Fibroblast of skin of left biceps (primary cell): ENCODE measurements around the gene ARSI.

Experiments used
- DNase-seq, 2 experiments: peaks; one replicate each; pipeline ENCODE4 v3.0.0-alpha.2; 2013; ENCODE audit warnings: low read depth in 2 of 2

The ARSI gene

DNA sequence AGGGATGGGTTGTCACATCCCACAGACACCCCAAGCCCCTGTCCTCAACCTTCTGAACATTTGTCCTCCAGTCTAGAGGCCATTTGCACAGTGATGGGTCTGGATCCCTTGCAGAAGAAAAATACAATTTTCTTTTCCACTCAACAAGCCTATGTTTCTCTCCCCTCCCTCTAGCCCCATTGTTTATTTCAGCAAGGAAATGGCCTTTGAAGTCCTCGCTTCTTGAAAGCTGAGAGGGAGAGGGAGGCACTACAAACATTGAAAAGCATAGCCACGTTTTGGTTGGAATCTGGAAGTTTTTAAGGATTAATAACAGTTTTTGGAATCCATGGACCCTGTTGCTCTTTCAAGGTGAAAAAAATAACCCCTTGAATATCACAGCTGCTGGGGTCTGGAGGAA is 24.0 kb upstream of the ARSI start:
- DNase-seq = no peak

- DNase-seq = no peak
Measured at GRCh38 chr5:150325426-150325825, 22.7 kb upstream of the ARSI start.

GRCh38 chr5:150323819-150324218 is 21.1 kb upstream of the ARSI start:
- DNase-seq = no peak

- no peak for DNase-seq
Measured at GRCh38 chr5:150323092-150323491, 20.4 kb upstream of the ARSI start.

DNA sequence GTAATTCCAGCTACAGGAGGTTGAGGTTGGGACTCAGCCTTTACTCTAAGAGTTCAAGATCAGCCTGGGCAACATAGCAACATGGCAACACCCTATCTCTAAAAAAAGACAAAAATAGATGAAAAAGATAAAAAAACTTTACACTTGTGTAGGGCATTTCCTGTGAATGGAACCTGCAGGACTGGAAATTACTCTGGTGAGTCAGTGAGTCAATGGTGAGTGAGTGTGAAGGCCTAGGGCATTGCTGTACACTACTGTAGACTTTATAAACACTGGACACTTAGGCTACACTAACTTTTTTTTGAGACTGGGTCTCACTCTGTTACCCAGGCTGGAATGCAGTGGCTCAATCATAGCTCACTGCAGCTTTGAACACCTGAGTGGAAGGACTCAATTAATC is 19.5 kb upstream of the ARSI start:
- DNase-seq = no peak

GRCh38 chr5:150321784-150322183 is 19.1 kb upstream of the ARSI start:
- no peak for DNase-seq

GRCh38 chr5:150321211-150321610 is 18.5 kb upstream of the ARSI start:
- DNase-seq = no peak

GRCh38 chr5:150320044-150320613 is 17.4 kb upstream of the ARSI start:
- DNase-seq = no peak

DNA sequence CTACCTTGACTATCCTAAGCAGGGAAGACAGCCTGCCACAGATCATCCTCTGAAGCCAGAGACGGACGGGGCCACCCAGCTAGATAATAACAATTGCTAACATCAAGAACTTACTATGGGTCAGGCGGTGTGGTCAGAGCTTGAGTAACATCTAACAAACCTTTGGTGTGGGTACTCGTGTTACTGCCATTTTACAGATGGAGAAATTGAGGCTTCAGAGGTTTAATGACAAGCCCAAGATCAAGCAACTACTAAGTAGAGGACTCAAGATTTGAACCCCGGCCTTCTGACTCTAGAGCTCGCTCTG is 16.7 kb upstream of the ARSI start:
- no peak for DNase-seq

GRCh38 chr5:150318613-150319483 is 16.1 kb upstream of the ARSI start:
- DNase-seq = no peak

GRCh38 chr5:150317048-150318003 is 14.6 kb upstream of the ARSI start:
- DNase-seq = peak; percentile 54 to 62

DNA sequence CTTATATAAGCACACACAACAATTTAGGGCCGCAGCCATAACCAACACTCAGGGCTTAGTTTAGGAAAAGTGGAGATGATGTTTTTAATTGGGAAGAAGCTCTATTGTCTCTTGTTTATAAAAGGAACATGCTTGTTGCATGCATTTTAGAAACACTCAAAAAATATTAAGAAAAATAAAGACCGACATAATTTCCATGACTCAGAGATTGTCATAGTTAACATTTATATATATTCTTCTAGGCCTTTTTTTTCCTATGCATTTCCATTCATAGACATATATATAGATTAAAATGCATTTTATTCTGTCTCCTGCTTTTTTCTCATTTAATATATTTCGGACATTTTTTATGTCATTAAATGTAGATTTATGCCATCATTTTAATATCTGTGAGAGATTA is 13.6 kb upstream of the ARSI start:
- no peak for DNase-seq

- no peak for DNase-seq
Measured at GRCh38 chr5:150315245-150315644, 12.5 kb upstream of the ARSI start.

- no peak for DNase-seq
Measured at GRCh38 chr5:150313921-150314716, 11.4 kb upstream of the ARSI start.

- no peak for DNase-seq
Measured at GRCh38 chr5:150313501-150313900, 10.8 kb upstream of the ARSI start.

DNA sequence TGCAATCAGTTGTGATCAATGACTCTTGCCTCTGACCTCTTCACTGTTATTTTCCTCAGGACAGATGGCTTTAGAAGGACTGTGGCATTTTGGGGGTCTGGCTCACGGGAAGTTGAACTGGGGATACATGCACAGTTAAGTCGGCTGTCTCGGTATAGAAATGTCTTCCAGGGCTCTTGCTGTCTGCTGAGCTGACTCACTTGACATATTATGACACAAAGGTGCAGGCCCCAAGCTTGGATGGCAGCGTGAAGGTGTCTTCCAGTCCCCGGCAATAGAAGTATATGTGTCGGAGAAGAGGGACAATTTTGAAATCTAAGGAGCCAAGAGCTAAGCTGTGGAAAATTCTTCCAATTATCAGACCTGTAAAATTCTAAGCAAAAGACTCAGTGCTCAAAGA is 9.8 kb upstream of the ARSI start:
- DNase-seq = no peak

GRCh38 chr5:150311015-150311692 is 8.4 kb upstream of the ARSI start:
- DNase-seq = no peak

DNA sequence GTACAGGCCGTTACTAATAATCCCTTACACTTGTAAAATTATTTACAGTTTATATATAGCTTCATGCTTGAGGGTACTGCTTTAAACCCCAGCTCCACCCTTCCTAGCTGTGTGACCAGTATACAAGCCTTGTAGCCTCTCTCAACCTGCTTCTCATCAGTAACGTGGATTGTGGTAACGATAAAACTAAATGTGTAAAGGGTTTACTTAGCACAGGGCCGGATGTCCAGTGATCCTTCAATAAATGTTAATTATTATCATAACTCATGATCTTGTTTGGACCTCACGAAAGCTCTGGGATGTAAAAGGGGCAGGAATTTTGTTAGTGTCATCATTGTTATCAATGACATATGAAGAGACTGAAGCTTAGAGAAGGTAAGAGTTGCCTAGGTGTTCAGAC is 7.5 kb upstream of the ARSI start:
- DNase-seq = no peak

GRCh38 chr5:150309886-150310239 is 7.2 kb upstream of the ARSI start:
- DNase-seq = no peak

DNA sequence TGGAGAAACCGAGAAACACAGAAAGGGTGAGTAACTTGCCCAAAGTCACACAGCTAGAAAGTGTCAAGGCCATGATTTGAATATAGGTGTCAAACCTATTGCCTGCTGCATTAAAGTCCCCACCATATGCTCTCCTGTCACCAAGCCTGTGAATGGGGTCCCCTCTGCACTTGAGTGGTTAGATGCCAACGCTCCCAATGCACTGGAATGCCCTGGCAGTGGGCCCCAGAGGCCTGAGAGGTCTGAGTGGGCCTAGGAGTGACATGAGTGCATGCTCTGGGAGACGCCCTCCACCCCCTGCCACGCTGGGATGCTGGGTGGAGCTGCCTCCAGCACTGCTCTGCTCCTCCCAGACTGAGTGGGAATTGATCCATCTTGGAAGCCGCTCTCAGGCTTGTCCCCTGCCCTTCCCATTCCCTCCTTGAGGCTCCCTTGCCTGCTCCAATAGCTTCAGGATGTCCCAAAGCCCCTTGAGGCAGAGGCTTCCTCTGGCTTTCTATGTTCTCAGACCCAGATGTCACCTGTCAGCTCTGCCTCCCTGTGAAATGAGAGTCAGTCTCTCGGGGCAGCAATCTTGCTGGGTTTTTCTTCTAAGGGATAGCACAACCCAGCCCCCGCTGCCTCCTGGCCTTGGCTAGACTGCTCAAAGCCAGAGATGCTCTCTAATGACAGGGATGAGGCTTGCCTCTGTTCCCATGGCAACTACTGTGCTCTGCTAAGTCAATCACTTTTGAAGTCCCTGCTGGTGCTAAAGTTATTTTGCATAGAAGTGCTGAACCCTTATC is 6.6 kb upstream of the ARSI start:
- no peak for DNase-seq
